ENCODE results near the gene UBR1. TPM values are rescaled to one million over a fixed set of nuclear protein-coding genes. Genes with fewer than 3 reads are reported as not detected.
"Not testable (repeated sequence)": the region's sequence is repeated elsewhere in the genome, so short reads cannot be mapped to it uniquely, and the experiment has no call there.

UBR1 gene
- total RNA-seq, 1 experiment from 2014 or later, result 30.8 TPM

DNA sequence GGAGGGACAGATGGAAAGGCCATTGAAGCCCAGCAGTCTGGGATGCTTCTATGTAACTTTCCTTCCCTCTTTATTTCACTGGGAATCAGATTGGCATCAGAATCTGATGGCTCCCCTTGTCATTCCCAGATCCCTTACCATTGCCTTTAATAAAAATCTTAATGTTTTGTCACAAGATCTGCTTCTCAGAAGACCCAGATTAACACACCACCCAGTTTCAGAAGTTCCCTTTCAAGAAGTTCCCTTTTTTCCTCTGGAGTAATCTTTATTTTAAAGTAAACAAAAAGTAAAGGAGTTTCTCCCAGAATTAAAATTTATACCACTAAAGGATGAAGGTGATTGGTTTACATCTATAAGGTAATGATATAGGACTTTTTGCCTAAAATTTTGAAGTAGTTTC, 76.4 kb downstream of the UBR1 start:
- POLR2A ChIA-PET (ENCODE audit: low non-redundant PET), result no interaction called here
- Histone ChIP-seq H3K4me3 (ENCODE audit: low read depth, low read length, poor library complexity, severe bottlenecking) (no peak overlapping the region), H3K4me1 (ENCODE audit: insufficient read depth, low read length, poor library complexity, severe bottlenecking) (no peaks in the 10 kb centered on the region), H3K27me3 (replicated peaks; ENCODE audit: insufficient read depth, low read depth, low read length, poor library complexity) (no peaks in the 10 kb centered on the region), H3K36me3 (ENCODE audit: insufficient read depth, low read length, poor library complexity, severe bottlenecking) (peaks cover 20% of the 10 kb centered on the region), H3K27ac (ENCODE audit: low read depth, low read length, poor library complexity, severe bottlenecking) (no peak overlapping the region), H3K9me3 (ENCODE audit: low read depth, low read length, poor library complexity, severe bottlenecking) (no peaks in the 10 kb centered on the region)
- CTCF ChIA-PET, result no interaction called here
- DNase-seq (ENCODE audit: low spot score), result no peak
- intact Hi-C loops (cut with micrococcal nuclease; ENCODE audit: unreplicated experiment), result no loop called here
- no TSS peak for BruUV-seq (replicated peaks)
- TF ChIP-seq, protein P1, sequence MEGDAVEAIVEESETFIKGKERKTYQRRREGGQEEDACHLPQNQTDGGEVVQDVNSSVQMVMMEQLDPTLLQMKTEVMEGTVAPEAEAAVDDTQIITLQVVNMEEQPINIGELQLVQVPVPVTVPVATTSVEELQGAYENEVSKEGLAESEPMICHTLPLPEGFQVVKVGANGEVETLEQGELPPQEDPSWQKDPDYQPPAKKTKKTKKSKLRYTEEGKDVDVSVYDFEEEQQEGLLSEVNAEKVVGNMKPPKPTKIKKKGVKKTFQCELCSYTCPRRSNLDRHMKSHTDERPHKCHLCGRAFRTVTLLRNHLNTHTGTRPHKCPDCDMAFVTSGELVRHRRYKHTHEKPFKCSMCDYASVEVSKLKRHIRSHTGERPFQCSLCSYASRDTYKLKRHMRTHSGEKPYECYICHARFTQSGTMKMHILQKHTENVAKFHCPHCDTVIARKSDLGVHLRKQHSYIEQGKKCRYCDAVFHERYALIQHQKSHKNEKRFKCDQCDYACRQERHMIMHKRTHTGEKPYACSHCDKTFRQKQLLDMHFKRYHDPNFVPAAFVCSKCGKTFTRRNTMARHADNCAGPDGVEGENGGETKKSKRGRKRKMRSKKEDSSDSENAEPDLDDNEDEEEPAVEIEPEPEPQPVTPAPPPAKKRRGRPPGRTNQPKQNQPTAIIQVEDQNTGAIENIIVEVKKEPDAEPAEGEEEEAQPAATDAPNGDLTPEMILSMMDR (conservative IDR thresholded peaks at IDR 0.05; ENCODE audit: low read depth, low read length), result no peak
- no peak for TF ChIP-seq EZH2 (IDR thresholded peaks at IDR 0.05; ENCODE audit: borderline replicate concordance, low read depth, low read length, poor library complexity, severe bottlenecking)

DNA sequence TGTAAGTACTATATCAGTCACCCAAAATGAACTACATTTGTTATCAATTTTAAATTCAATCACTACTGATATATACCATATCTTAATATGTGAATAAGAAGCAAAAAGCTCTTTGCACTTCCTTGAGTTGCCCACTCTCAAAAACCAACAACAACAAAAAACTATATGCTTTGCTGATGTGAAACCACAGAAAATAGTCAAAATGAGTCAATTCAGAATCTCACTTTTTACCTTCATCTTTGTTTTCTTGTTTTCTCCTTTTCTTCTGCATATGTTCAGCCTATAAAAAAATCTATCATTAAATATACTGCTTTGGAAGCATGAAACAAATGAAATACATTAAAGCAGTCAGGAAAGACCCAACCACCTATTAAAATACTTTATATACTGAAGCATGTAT, 80.7 kb downstream of the UBR1 start:
- Histone ChIP-seq H3K27ac (ENCODE audit: low read depth, low read length, poor library complexity, severe bottlenecking) (no peak overlapping the region), H3K27me3 (replicated peaks; ENCODE audit: insufficient read depth, low read depth, low read length, poor library complexity) (no peaks in the 10 kb centered on the region), H3K9me3 (ENCODE audit: low read depth, low read length, poor library complexity, severe bottlenecking) (no peaks in the 10 kb centered on the region), H3K36me3 (ENCODE audit: insufficient read depth, low read length, poor library complexity, severe bottlenecking) (peaks cover 54% of the 10 kb centered on the region), H3K4me3 (ENCODE audit: low read depth, low read length, poor library complexity, severe bottlenecking) (no peak overlapping the region), H3K4me1 (ENCODE audit: insufficient read depth, low read length, poor library complexity, severe bottlenecking) (no peaks in the 10 kb centered on the region)
- BruUV-seq (replicated peaks), result no TSS peak
- TF ChIP-seq EZH2 (IDR thresholded peaks at IDR 0.05; ENCODE audit: borderline replicate concordance, low read depth, low read length, poor library complexity, severe bottlenecking), result no peak
- TF ChIP-seq, protein P1 (conservative IDR thresholded peaks at IDR 0.05; ENCODE audit: low read depth, low read length), result no peak
- POLR2A ChIA-PET (ENCODE audit: low non-redundant PET), result no interaction called here
- DNase-seq (ENCODE audit: low spot score), result no peak
- intact Hi-C loops (cut with micrococcal nuclease; ENCODE audit: unreplicated experiment), result no loop called here
- CTCF ChIA-PET, result no interaction called here

DNA sequence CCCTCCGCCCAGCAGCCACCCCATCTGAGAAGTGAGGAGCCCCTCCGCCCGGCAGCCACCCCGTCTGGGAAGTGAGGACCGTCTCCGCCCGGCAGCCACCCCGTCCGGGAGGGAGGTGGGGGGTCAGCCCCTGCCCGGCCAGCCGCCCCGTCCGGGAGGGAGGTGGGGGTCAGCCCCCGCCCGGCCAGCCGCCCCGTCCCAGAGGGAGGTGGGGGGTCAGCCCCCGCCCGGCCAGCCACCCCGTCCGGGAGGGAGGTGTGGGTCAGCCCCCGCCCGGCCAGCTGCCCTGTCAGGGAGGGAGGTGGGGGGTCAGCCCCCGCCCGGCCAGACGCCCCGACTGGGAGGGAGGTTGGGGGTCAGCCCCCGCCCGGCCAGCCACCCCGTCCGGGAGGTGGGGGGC, 91.2 kb downstream of the UBR1 start:
- BruUV-seq (replicated peaks); H3K4me1 ChIP-seq (ENCODE audit: insufficient read depth, low read length, poor library complexity, severe bottlenecking); H3K4me3 ChIP-seq (ENCODE audit: low read depth, low read length, poor library complexity, severe bottlenecking); CTCF ChIA-PET; H3K27me3 ChIP-seq (replicated peaks; ENCODE audit: insufficient read depth, low read depth, low read length, poor library complexity); intact Hi-C loops (cut with micrococcal nuclease; ENCODE audit: unreplicated experiment); H3K9me3 ChIP-seq (ENCODE audit: low read depth, low read length, poor library complexity, severe bottlenecking); H3K27ac ChIP-seq (ENCODE audit: low read depth, low read length, poor library complexity, severe bottlenecking); DNase-seq (ENCODE audit: low spot score); POLR2A ChIA-PET (ENCODE audit: low non-redundant PET); H3K36me3 ChIP-seq (ENCODE audit: insufficient read depth, low read length, poor library complexity, severe bottlenecking): not testable (repeated sequence)

DNA sequence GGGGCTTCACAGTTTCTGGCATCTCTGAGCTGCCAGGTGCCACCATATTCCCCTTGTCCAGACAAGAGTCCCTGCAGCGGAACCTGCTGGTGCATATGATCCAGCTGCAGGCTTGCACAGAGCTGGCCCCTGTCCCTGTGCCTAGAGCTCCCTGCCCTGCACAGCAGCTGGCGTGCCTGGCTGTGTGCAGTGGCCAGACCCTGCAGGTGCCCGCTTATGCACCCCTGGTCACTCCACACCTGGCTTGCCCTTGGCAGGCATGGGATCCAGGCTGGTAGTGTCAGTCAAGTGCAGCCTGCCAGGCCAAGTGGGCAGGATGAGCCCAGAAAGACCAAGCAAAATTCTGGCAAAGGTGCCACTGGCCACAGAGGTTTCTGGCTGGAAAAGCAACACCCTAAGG, 96.6 kb downstream of the UBR1 start:
- ChIA-PET POLR2A (ENCODE audit: low non-redundant PET) (no interaction called here), CTCF (no interaction called here)
- intact Hi-C loops (cut with micrococcal nuclease; ENCODE audit: unreplicated experiment), result no loop called here
- Histone ChIP-seq H3K27ac (ENCODE audit: low read depth, low read length, poor library complexity, severe bottlenecking) (no peak overlapping the region), H3K36me3 (ENCODE audit: insufficient read depth, low read length, poor library complexity, severe bottlenecking) (no peaks in the 10 kb centered on the region), H3K9me3 (ENCODE audit: low read depth, low read length, poor library complexity, severe bottlenecking) (no peaks in the 10 kb centered on the region), H3K27me3 (replicated peaks; ENCODE audit: insufficient read depth, low read depth, low read length, poor library complexity) (no peaks in the 10 kb centered on the region), H3K4me1 (ENCODE audit: insufficient read depth, low read length, poor library complexity, severe bottlenecking) (no peaks in the 10 kb centered on the region), H3K4me3 (ENCODE audit: low read depth, low read length, poor library complexity, severe bottlenecking) (no peak overlapping the region)
- BruUV-seq (replicated peaks), result no TSS peak
- no peak for DNase-seq (ENCODE audit: low spot score)
- TF ChIP-seq EZH2 (IDR thresholded peaks at IDR 0.05; ENCODE audit: borderline replicate concordance, low read depth, low read length, poor library complexity, severe bottlenecking), result no peak
- TF ChIP-seq, protein P1 (conservative IDR thresholded peaks at IDR 0.05; ENCODE audit: low read depth, low read length), result no peak

Measured in A673 (cell line).